ENCODE results near the gene NPM3. TPM values are rescaled to one million over a fixed set of nuclear protein-coding genes. Genes with fewer than 3 reads are reported as not detected.

NPM3 gene
- total and polyA plus RNA-seq, 2 of the 8 experiments (the other 6 are each of a cell fraction or from before 2014, with no cell fraction given): 127 to 175 TPM

DNA sequence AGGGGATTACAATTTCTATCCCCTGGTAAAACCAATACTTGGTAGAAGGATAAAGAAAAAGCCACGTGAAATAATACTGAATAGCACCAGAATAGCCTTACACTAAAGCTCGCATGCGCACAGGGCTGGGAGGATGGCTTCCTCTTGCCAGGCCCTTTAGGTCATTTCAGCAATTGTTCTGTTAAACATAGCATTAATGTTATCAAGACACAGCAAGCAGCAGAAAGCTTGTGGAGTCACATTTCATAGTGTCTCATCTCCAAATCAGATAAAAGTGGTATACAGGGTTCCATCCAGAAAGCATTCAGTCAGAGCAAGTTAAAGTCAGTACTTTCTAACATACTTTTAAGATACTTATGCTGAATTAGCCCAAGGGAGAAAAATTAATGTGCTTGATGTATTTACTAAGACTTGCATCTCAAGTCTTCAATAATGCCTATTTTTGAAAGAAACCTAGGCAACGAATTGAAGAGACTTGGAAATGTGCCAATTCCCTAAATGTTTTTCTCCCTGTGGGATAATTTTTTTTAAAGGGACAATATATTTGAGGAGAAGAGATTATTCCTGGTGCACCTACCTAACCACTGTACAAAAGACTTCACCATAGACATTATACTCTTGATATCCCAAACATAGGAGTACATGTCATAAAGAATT lies 14.3 kb upstream of the NPM3 start (continued):
- TF ChIP-seq USF2 (IDR thresholded peaks at IDR 0.05; ENCODE audit: low read length): no peak
- TF ChIP-seq CTBP2 (IDR thresholded peaks at IDR 0.05; ENCODE audit: borderline replicate concordance, insufficient read depth, insufficient read length, low read length): no peak
- TF ChIP-seq GABPA (IDR thresholded peaks at IDR 0.05; ENCODE audit: borderline replicate concordance, insufficient read depth, low read length): no peak
- TF ChIP-seq HDAC2 (IDR thresholded peaks at IDR 0.05; ENCODE audit: borderline replicate concordance in 1 of 2, low read depth in 2 of 2, low read length in 2 of 2): no peak
- TF ChIP-seq EZH2 (IDR thresholded peaks at IDR 0.05; ENCODE audit: low read depth, low read length, severe bottlenecking): no peak
- TF ChIP-seq, protein P1, sequence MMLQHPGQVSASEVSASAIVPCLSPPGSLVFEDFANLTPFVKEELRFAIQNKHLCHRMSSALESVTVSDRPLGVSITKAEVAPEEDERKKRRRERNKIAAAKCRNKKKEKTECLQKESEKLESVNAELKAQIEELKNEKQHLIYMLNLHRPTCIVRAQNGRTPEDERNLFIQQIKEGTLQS (IDR thresholded peaks at IDR 0.05; ENCODE audit: insufficient read depth, low read depth, low read length): no peak
- TF ChIP-seq, protein P2, sequence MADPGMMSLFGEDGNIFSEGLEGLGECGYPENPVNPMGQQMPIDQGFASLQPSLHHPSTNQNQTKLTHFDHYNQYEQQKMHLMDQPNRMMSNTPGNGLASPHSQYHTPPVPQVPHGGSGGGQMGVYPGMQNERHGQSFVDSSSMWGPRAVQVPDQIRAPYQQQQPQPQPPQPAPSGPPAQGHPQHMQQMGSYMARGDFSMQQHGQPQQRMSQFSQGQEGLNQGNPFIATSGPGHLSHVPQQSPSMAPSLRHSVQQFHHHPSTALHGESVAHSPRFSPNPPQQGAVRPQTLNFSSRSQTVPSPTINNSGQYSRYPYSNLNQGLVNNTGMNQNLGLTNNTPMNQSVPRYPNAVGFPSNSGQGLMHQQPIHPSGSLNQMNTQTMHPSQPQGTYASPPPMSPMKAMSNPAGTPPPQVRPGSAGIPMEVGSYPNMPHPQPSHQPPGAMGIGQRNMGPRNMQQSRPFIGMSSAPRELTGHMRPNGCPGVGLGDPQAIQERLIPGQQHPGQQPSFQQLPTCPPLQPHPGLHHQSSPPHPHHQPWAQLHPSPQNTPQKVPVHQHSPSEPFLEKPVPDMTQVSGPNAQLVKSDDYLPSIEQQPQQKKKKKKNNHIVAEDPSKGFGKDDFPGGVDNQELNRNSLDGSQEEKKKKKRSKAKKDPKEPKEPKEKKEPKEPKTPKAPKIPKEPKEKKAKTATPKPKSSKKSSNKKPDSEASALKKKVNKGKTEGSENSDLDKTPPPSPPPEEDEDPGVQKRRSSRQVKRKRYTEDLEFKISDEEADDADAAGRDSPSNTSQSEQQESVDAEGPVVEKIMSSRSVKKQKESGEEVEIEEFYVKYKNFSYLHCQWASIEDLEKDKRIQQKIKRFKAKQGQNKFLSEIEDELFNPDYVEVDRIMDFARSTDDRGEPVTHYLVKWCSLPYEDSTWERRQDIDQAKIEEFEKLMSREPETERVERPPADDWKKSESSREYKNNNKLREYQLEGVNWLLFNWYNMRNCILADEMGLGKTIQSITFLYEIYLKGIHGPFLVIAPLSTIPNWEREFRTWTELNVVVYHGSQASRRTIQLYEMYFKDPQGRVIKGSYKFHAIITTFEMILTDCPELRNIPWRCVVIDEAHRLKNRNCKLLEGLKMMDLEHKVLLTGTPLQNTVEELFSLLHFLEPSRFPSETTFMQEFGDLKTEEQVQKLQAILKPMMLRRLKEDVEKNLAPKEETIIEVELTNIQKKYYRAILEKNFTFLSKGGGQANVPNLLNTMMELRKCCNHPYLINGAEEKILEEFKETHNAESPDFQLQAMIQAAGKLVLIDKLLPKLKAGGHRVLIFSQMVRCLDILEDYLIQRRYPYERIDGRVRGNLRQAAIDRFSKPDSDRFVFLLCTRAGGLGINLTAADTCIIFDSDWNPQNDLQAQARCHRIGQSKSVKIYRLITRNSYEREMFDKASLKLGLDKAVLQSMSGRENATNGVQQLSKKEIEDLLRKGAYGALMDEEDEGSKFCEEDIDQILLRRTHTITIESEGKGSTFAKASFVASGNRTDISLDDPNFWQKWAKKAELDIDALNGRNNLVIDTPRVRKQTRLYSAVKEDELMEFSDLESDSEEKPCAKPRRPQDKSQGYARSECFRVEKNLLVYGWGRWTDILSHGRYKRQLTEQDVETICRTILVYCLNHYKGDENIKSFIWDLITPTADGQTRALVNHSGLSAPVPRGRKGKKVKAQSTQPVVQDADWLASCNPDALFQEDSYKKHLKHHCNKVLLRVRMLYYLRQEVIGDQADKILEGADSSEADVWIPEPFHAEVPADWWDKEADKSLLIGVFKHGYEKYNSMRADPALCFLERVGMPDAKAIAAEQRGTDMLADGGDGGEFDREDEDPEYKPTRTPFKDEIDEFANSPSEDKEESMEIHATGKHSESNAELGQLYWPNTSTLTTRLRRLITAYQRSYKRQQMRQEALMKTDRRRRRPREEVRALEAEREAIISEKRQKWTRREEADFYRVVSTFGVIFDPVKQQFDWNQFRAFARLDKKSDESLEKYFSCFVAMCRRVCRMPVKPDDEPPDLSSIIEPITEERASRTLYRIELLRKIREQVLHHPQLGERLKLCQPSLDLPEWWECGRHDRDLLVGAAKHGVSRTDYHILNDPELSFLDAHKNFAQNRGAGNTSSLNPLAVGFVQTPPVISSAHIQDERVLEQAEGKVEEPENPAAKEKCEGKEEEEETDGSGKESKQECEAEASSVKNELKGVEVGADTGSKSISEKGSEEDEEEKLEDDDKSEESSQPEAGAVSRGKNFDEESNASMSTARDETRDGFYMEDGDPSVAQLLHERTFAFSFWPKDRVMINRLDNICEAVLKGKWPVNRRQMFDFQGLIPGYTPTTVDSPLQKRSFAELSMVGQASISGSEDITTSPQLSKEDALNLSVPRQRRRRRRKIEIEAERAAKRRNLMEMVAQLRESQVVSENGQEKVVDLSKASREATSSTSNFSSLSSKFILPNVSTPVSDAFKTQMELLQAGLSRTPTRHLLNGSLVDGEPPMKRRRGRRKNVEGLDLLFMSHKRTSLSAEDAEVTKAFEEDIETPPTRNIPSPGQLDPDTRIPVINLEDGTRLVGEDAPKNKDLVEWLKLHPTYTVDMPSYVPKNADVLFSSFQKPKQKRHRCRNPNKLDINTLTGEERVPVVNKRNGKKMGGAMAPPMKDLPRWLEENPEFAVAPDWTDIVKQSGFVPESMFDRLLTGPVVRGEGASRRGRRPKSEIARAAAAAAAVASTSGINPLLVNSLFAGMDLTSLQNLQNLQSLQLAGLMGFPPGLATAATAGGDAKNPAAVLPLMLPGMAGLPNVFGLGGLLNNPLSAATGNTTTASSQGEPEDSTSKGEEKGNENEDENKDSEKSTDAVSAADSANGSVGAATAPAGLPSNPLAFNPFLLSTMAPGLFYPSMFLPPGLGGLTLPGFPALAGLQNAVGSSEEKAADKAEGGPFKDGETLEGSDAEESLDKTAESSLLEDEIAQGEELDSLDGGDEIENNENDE (IDR thresholded peaks at IDR 0.05; ENCODE audit: insufficient replicate concordance, low read length): no peak

All from H1 (cell line).